K562 (cell line): Measurements from ENCODE around the gene PITRM1. TPM values are rescaled to one million over a fixed set of nuclear protein-coding genes. Genes with fewer than 3 reads are reported as not detected.
A peak's percentile ranks its signal among the peaks of the same experiment; 100 is the strongest.

Source experiments
- ATAC-seq: fragments of 200-7000 bp; cut with Tn5 transposase; 3 replicates; pipeline ENCODE4 v1.9.1; 2020; ENCODE audit warnings: moderate library complexity
- BruUV-seq: library from RNA; stranded (reverse); fragments of 400-500 nt; replicated peaks from 2 replicates; lab custom pipeline; 2021; lab: Mats Ljungman, UMichigan
- CTCF ChIA-PET: fragments of 300-600 bp; formaldehyde crosslinking; extraction: SDS; loops from one replicate; lab custom pipeline; 2021; ENCODE audit warnings: low intra/inter-chr PET ratio; lab: Yijun Ruan, JAX
- POLR2A ChIA-PET: fragments of 300-600, 350-650 bp; sonication (Branson Sonifier 250); formaldehyde crosslinking; extraction: SDS; loops from one replicate; lab custom pipeline; 2021; ENCODE audit warnings: antibody characterized with exemption, inconsistent platforms; lab: Yijun Ruan, JAX
- DNase-seq, 4 experiments: peaks; one replicate each; pipeline versions ENCODE4 v3.0.0 to v3.0.0-alpha.2; 2011 to 2018; ENCODE audit warnings: low spot score in 3 of 4, mixed read lengths in 3 of 4; ENCODE audit errors: extremely low read depth in 1 of 4
- FAIRE-seq: peaks from 2 replicates; lab custom pipeline; 2011; peaks lifted over from hg19 to GRCh38; lab: Jason Lieb, UNC
- H2AFZ ChIP-seq: 2 replicates; pipeline ENCODE4 v1.6.0; 2011; ENCODE audit warnings: low read depth, low read length, control low read depth, inconsistent platforms
- H3K27ac ChIP-seq: fragments of 200-600 bp; 3 replicates; pipeline ENCODE4 v1.8.0; 2011; ENCODE audit warnings: low read depth, mild to moderate bottlenecking, control low read depth, inconsistent platforms, low read length, moderate library complexity, mixed read lengths; ENCODE audit errors: extremely low read depth
- H3K27me3 ChIP-seq, 2 experiments: fragments of 300-600 bp in 1 of 2; 2 replicates in 1 of 2; 3 replicates in 1 of 2; pipeline versions ENCODE4 v1.6.0 to v1.8.0; 2011; ENCODE audit warnings: inconsistent platforms in 2 of 2, low read length in 2 of 2, mild to moderate bottlenecking in 1 of 2, mixed read lengths in 1 of 2, moderate library complexity in 1 of 2; ENCODE audit not compliant: control insufficient read depth in 2 of 2, insufficient read depth in 2 of 2
- H3K36me3 ChIP-seq: fragments of 300-600 bp; 3 replicates; pipeline ENCODE4 v1.8.0; 2011; ENCODE audit warnings: mild to moderate bottlenecking, low read length, inconsistent platforms; ENCODE audit not compliant: control insufficient read depth, insufficient read depth
- H3K4me1 ChIP-seq, 2 experiments: fragments of 200-600 bp in 1 of 2; replicated peaks in 1 of 2; 2 replicates in 1 of 2; 3 replicates in 1 of 2; pipeline versions ENCODE4 v1.5.1 to v1.8.0; 2011; ENCODE audit warnings: inconsistent platforms in 2 of 2, low read length in 2 of 2, mild to moderate bottlenecking in 1 of 2, mixed read lengths in 1 of 2, moderate library complexity in 1 of 2; ENCODE audit not compliant: control insufficient read depth in 2 of 2, insufficient read depth in 2 of 2
- H3K4me2 ChIP-seq: 2 replicates; pipeline ENCODE4 v1.6.1; 2011; ENCODE audit warnings: low read length, control low read depth, inconsistent platforms, mixed read lengths; ENCODE audit not compliant: insufficient read depth
- H3K4me3 ChIP-seq: fragments of 200-600 bp; sonication (generic), shearing (Covaris generic); 2 replicates; pipeline ENCODE4 v1.5.1; 2016; ENCODE audit warnings: control low read depth, inconsistent platforms
- H3K79me2 ChIP-seq: fragments of 200-600 bp; 3 replicates; pipeline ENCODE4 v1.8.0; 2011; ENCODE audit warnings: low read length, inconsistent platforms; ENCODE audit not compliant: control insufficient read depth, insufficient read depth
- H3K9ac ChIP-seq, 2 experiments: 2 replicates each; pipeline versions ENCODE4 v1.6.0 to v1.6.1; 2011; ENCODE audit warnings: low read depth in 2 of 2, low read length in 2 of 2, control low read depth in 1 of 2, inconsistent platforms in 1 of 2, mild to moderate bottlenecking in 1 of 2, mixed read lengths in 1 of 2; ENCODE audit not compliant: insufficient read depth in 1 of 2
- H3K9me1 ChIP-seq: one replicate; pipeline ENCODE4 v1.6.0; 2011; ENCODE audit warnings: inconsistent platforms, mild to moderate bottlenecking, low read length, moderate library complexity; ENCODE audit not compliant: control insufficient read depth, insufficient read depth
- H3K9me3 ChIP-seq: replicated peaks from 2 replicates; pipeline ENCODE4 v1.5.1; 2011; ENCODE audit warnings: low read depth, low read length, inconsistent platforms; ENCODE audit not compliant: control insufficient read depth, insufficient read depth
- H4K20me1 ChIP-seq: replicated peaks from 2 replicates; pipeline ENCODE4 v1.6.1; 2011; ENCODE audit warnings: low read length, inconsistent platforms, mixed read lengths; ENCODE audit not compliant: control insufficient read depth, insufficient read depth
- ARNT ChIP-seq, 2 experiments: fragments of 450-650 bp; IDR thresholded peaks; 2 replicates each; pipeline ENCODE4 v1.6.1; 2016; ENCODE audit warnings: mild to moderate bottlenecking in 1 of 2
- CREB3 ChIP-seq: fragments of 450-650 bp; conservative IDR thresholded peaks from 2 replicates; pipeline ENCODE4 v1.6.1; 2016; ENCODE audit warnings: missing genetic modification characterization, low read depth, mild to moderate bottlenecking, missing compliant biosample characterization, moderate library complexity
- EWSR1 ChIP-seq: fragments of 450-650 bp; IDR thresholded peaks from 2 replicates; pipeline ENCODE4 v1.6.1; 2018; ENCODE audit warnings: borderline replicate concordance, mild to moderate bottlenecking, low read depth, moderate library complexity; ENCODE audit not compliant: partially characterized antibody
- FOXA1 ChIP-seq: fragments of 450-650 bp; IDR thresholded peaks from 2 replicates; pipeline ENCODE4 v1.6.1; 2016; ENCODE audit warnings: mild to moderate bottlenecking, borderline replicate concordance
- MIER1 ChIP-seq: fragments of 450-650 bp; IDR thresholded peaks from 2 replicates; pipeline ENCODE4 v1.6.1; 2016; ENCODE audit warnings: antibody characterized with exemption, mild to moderate bottlenecking, low read depth
- PKNOX1 ChIP-seq: fragments of 450-650 bp; IDR thresholded peaks from 2 replicates; pipeline ENCODE4 v1.6.1; 2016
- RCOR1 ChIP-seq, 2 experiments: IDR thresholded peaks; 2 replicates each; pipeline ENCODE4 v1.6.1; 2012; ENCODE audit warnings: low read depth in 2 of 2, low read length in 2 of 2, borderline replicate concordance in 1 of 2, improper control_type of control experiment in 1 of 2
- RHOXF2B ChIP-seq: fragments of 250-450 bp; sonication (Bioruptor Pico); conservative IDR thresholded peaks from 2 replicates; pipeline ENCODE4 v1.5.1; 2021
- SMAD2 ChIP-seq: fragments of 150-350 bp; IDR thresholded peaks from 2 replicates; pipeline ENCODE4 v1.6.1; 2014; ENCODE audit warnings: low read depth, mild to moderate bottlenecking, low read length
- SMAD3 ChIP-seq: fragments of 450-650 bp; formaldehyde crosslinking; conservative IDR thresholded peaks from 2 replicates; pipeline ENCODE4 v1.4.0; 2020; ENCODE audit warnings: mild to moderate bottlenecking
- STAT5A ChIP-seq: IDR thresholded peaks from 2 replicates; pipeline ENCODE4 v1.6.1; 2012; ENCODE audit warnings: low read length, inconsistent platforms, borderline replicate concordance
- SUPT5H ChIP-seq: fragments of 450-650 bp; IDR thresholded peaks from 2 replicates; pipeline ENCODE4 v1.6.1; 2016
- TAF7 ChIP-seq: fragments of 450-650 bp; IDR thresholded peaks from 2 replicates; pipeline ENCODE4 v1.6.1; 2016; ENCODE audit warnings: missing genetic modification characterization, missing compliant biosample characterization
- TSC22D4 ChIP-seq: fragments of 450-650 bp; IDR thresholded peaks from 2 replicates; pipeline ENCODE4 v1.6.1; 2016; ENCODE audit warnings: missing genetic modification characterization, missing biosample characterization, control low read depth
- ZNF277 ChIP-seq: fragments of 250-450 bp; sonication (Bioruptor Pico); IDR thresholded peaks from 2 replicates; pipeline ENCODE4 v1.8.0; 2022; ENCODE audit warnings: inconsistent platforms, mild to moderate bottlenecking, moderate library complexity, borderline replicate concordance
- ZNF311 ChIP-seq: fragments of 250-450 bp; sonication (Bioruptor Pico); IDR thresholded peaks from 2 replicates; pipeline ENCODE4 v1.4.0; 2020; ENCODE audit warnings: mild to moderate bottlenecking, moderate library complexity
- ZNF57 ChIP-seq: fragments of 450-650 bp; formaldehyde crosslinking; IDR thresholded peaks from 2 replicates; pipeline ENCODE4 v1.4.0; 2020; ENCODE audit warnings: mild to moderate bottlenecking, moderate library complexity
- ZNF740 ChIP-seq, 3 experiments: fragments of 200-800 bp in 1 of 3; sonication (Bioruptor generic) in 1 of 3; sonication (generic) in 1 of 3; formaldehyde crosslinking in 1 of 3; IDR thresholded peaks; 2 replicates each; pipeline versions ENCODE4 v1.6.1 to v1.8.0; 2016 to 2022; ENCODE audit warnings: mild to moderate bottlenecking in 2 of 3, missing compliant biosample characterization in 2 of 3, missing genetic modification characterization in 2 of 3, missing genetic modification reagents in 1 of 3
- WGBS: fragments of 100-300 bp; shearing (Covaris generic); methylation state at CpG from one replicate; pipeline ENCODE4 v1.1.6; 2016; ENCODE audit warnings: low coverage, mixed read lengths; ENCODE audit not compliant: insufficient coverage; ENCODE audit errors: missing lambda C conversion rate; 5-methylcytosine and 5-hydroxymethylcytosine counted together
- in situ Hi-C: fragments of 300-500 bp; cut with MboI; formaldehyde crosslinking; loops from 4 replicates; pipeline ENCODE4 v1.15.0; 2018; ENCODE audit warnings: inconsistent platforms, mixed read lengths
- intact Hi-C: fragments of 100-400 bp; cut with micrococcal nuclease; formaldehyde crosslinking; loops from 2 replicates; pipeline ENCODE4 v1.14.2; 2022
- polyA plus RNA-seq, 8 experiments: library from polyadenylated mRNA; depleted of rRNA in 4 of 8; stranded (reverse) in 5 of 8; unstranded in 3 of 8; fragments of >200 nt; fragmentation: Nextera tagmentation in 2 of 8; fragmentation: Illumina TruSeq in 1 of 8; extraction: Ambion mirVana in 2 of 8; extraction: Trizol in 1 of 8; gene quantifications; 2 replicates each; pipeline versions ENCODE4 v1.2.1 to v1.2.3, GENCODE V29; 2011 to 2014; ENCODE audit warnings: inconsistent platforms in 1 of 8, missing spikeins in 1 of 8
- total RNA-seq, 7 experiments: library from RNA; depleted of rRNA in 6 of 7; stranded (reverse); fragments of >200 nt in 6 of 7; fragmentation: Illumina TruSeq in 2 of 7; extraction: Trizol in 2 of 7; gene quantifications; 2 replicates each; pipeline versions ENCODE4 v1.2.1 to v1.2.3, GENCODE V29; 2011 to 2021; ENCODE audit warnings: low replicate concordance in 1 of 7

Gene PITRM1
- total and polyA plus RNA-seq, 9 of the 15 experiments (the other 6 are each of a cell fraction or from before 2014, with no cell fraction given): 21.1 to 70.4 (median 39.7) TPM

GRCh38 chr10:3110782-3111620 lies 61.6 kb downstream of the PITRM1 start:
- CTCF ChIA-PET: no interaction called here
- Histone ChIP-seq H3K9me1 (no peaks in the 10 kb centered on the region), H3K4me1 (no peaks in the 10 kb centered on the region), H3K4me3 (no peak overlapping the region), H3K36me3 (peaks cover 83% of the 10 kb centered on the region), H2AFZ (no peak overlapping the region), H4K20me1 (no peaks in the 10 kb centered on the region), H3K79me2 (no peaks in the 10 kb centered on the region), H3K4me2 (no peak overlapping the region), H3K9me3 (no peaks in the 10 kb centered on the region), H3K27ac (no peak overlapping the region), H3K27me3 (no peaks in the 10 kb centered on the region), H3K9ac (no peak overlapping the region)
- no peak for DNase-seq
- intact Hi-C loops (no loop called here), in situ Hi-C loops (no loop called here)
- POLR2A ChIA-PET: interaction anchor here (1.0 to 1.9 kb wide), 3 partner anchors 10 to 16 kb away, joined by 3 to 4 read pairs (median 3); no protein-coding TSS in a partner anchor
- no peak for FAIRE-seq
- 86% methylated on average over 9 of the region's 9 CpGs for WGBS
- ATAC-seq: no peak
- BruUV-seq: no TSS peak
- TF ChIP-seq ZNF277 (CRISPR knock-in tag) (no peak), STAT5A (peak; percentile 65), TSC22D4 (tag) (no peak), RCOR1 (IDR thresholded peaks at IDR 0.05; ENCODE audit: borderline replicate concordance in 1 of 2, low read depth in 2 of 2, low read length in 2 of 2) (no peak), SUPT5H (peak; percentile 62), SMAD3 (CRISPR knock-in tag) (no peak), TAF7 (tag) (0 out of 2 replicates have a peak, but pooled peaks have one; percentile 15), ZNF740 (CRISPR knock-in tag; IDR thresholded peaks at IDR 0.05) (no peak), ZNF740 (tag; IDR thresholded peaks at IDR 0.05) (no peak), SMAD2 (no peak), ARNT (IDR thresholded peaks at IDR 0.05) (no peak), ZNF311 (CRISPR knock-in tag) (no peak), ZNF57 (CRISPR knock-in tag) (no peak), CREB3 (tag) (no peak), FOXA1 (no peak), EWSR1 (no peak), PKNOX1 (no peak), RHOXF2B (CRISPR knock-in tag) (no peak), MIER1 (no peak)
